H1 (cell line): Measurements from ENCODE around the gene BORCS6. TPM values are rescaled to one million over a fixed set of nuclear protein-coding genes. Genes with fewer than 3 reads are reported as not detected.

Experiments
- CTCF ChIA-PET: fragments of 300-600 bp; sonication (Branson Sonifier 250); formaldehyde crosslinking; loops from one replicate; lab custom pipeline; 2021; ENCODE audit not compliant: partially characterized antibody; lab: Charles Lee
- POLR2A ChIA-PET: fragments of 300-600 bp; sonication (Branson Sonifier 250); formaldehyde crosslinking; loops from one replicate; lab custom pipeline; 2021; ENCODE audit warnings: inconsistent platforms; ENCODE audit not compliant: partially characterized antibody; lab: Charles Lee
- DNase-seq, 2 experiments: peaks; one replicate each; pipeline versions ENCODE4 v3.0.0 to v3.0.0-alpha.2; 2010 to 2022; ENCODE audit warnings: low spot score in 2 of 2, low read depth in 1 of 2, mixed read lengths in 1 of 2
- FAIRE-seq: peaks from 2 replicates; lab custom pipeline; 2011; peaks lifted over from hg19 to GRCh38; lab: Jason Lieb, UNC
- H2AFZ ChIP-seq: 2 replicates; pipeline ENCODE4 v1.8.1; 2012; ENCODE audit warnings: low read length, inconsistent platforms
- H2AK5ac ChIP-seq: 2 replicates; pipeline ENCODE4 v1.6.1; 2013; ENCODE audit warnings: low read depth, low read length
- H2BK120ac ChIP-seq: replicated peaks from 2 replicates; pipeline ENCODE3; 2013; ENCODE audit warnings: low read depth, low read length, inconsistent platforms
- H2BK12ac ChIP-seq: 2 replicates; pipeline ENCODE4 v1.6.1; 2013; ENCODE audit warnings: low read depth, low read length
- H2BK15ac ChIP-seq: 2 replicates; pipeline ENCODE4 v1.6.1; 2013; ENCODE audit warnings: low read length
- H2BK20ac ChIP-seq: 2 replicates; pipeline ENCODE4 v1.6.1; 2013; ENCODE audit warnings: low read length
- H2BK5ac ChIP-seq: 2 replicates; pipeline ENCODE4 v1.6.1; 2013; ENCODE audit warnings: low read depth, low read length
- H3K14ac ChIP-seq: 2 replicates; pipeline ENCODE4 v1.6.1; 2013; ENCODE audit warnings: inconsistent platforms; ENCODE audit not compliant: insufficient read length
- H3K18ac ChIP-seq: 2 replicates; pipeline ENCODE4 v1.6.1; 2013; ENCODE audit warnings: low read length; ENCODE audit errors: extremely low read depth
- H3K23ac ChIP-seq: 2 replicates; pipeline ENCODE4 v1.6.1; 2013; ENCODE audit warnings: inconsistent platforms; ENCODE audit not compliant: insufficient read length
- H3K23me2 ChIP-seq: 2 replicates; pipeline ENCODE4 v1.6.1; 2013; ENCODE audit warnings: low read depth, low read length
- H3K27ac ChIP-seq: 2 replicates; pipeline ENCODE4 v1.6.1; 2011; ENCODE audit warnings: low read depth, low read length, inconsistent platforms
- H3K27me3 ChIP-seq, 4 experiments: replicated peaks in 1 of 4; 1 replicate in 1 of 4; 2 replicates in 3 of 4; pipeline versions ENCODE4 v1.6.1 to v1.8.1; 2011 to 2013; ENCODE audit warnings: low read length in 3 of 4, mild to moderate bottlenecking in 3 of 4, inconsistent platforms in 2 of 4, mixed read lengths in 2 of 4, moderate library complexity in 1 of 4; ENCODE audit not compliant: control insufficient read depth in 3 of 4, insufficient read depth in 3 of 4; ENCODE audit errors: extremely low read depth in 1 of 4
- H3K36me3 ChIP-seq, 4 experiments: 2 replicates each; pipeline versions ENCODE4 v1.6.1 to v1.8.1; 2011 to 2013; ENCODE audit warnings: mild to moderate bottlenecking in 4 of 4, low read length in 3 of 4, moderate library complexity in 2 of 4, control low read depth in 1 of 4, inconsistent platforms in 1 of 4; ENCODE audit not compliant: insufficient read depth in 4 of 4, control insufficient read depth in 2 of 4
- H3K4ac ChIP-seq: replicated peaks from 2 replicates; pipeline ENCODE3; 2013; ENCODE audit warnings: low read length, low read depth, mixed read lengths, inconsistent platforms; ENCODE audit not compliant: insufficient read length
- H3K4me1 ChIP-seq, 4 experiments: replicated peaks in 1 of 4; 1 replicate in 1 of 4; 2 replicates in 3 of 4; pipeline versions ENCODE4 v1.6.1 to v1.8.1; 2011 to 2013; ENCODE audit warnings: low read length in 3 of 4, inconsistent platforms in 2 of 4, mixed read lengths in 1 of 4; ENCODE audit not compliant: insufficient read depth in 4 of 4, control insufficient read depth in 3 of 4
- H3K4me2 ChIP-seq, 2 experiments: 2 replicates each; pipeline versions ENCODE4 v1.6.1 to v1.8.1; 2011 to 2013; ENCODE audit warnings: low read depth in 2 of 2, low read length in 2 of 2, control low read depth in 1 of 2, inconsistent platforms in 1 of 2, mild to moderate bottlenecking in 1 of 2; ENCODE audit not compliant: insufficient read depth in 1 of 2
- H3K4me3 ChIP-seq, 4 experiments: fragments of 200-600, 300-600 bp in 1 of 4; sonication (generic), shearing (Covaris generic), sonication (Bioruptor Twin) in 1 of 4; 2 replicates each; pipeline versions ENCODE4 v1.5.1 to v1.8.1; 2011 to 2016; ENCODE audit warnings: low read length in 4 of 4, low read depth in 3 of 4, control low read depth in 2 of 4, inconsistent platforms in 2 of 4, mild to moderate bottlenecking in 2 of 4, mixed read lengths in 1 of 4, moderate library complexity in 1 of 4; ENCODE audit not compliant: insufficient read depth in 2 of 4; ENCODE audit errors: extremely low read depth in 1 of 4
- H3K56ac ChIP-seq: replicated peaks from 2 replicates; pipeline ENCODE3; 2013; ENCODE audit warnings: low read depth, mild to moderate bottlenecking, mixed read lengths, low read length, inconsistent platforms; ENCODE audit not compliant: insufficient read length
- H3K79me1 ChIP-seq: 2 replicates; pipeline ENCODE4 v1.6.1; 2013; ENCODE audit warnings: low read depth, low read length, control low read depth
- H3K79me2 ChIP-seq, 2 experiments: 2 replicates each; pipeline versions ENCODE4 v1.6.1 to v1.8.1; 2012 to 2013; ENCODE audit warnings: low read length in 2 of 2, mild to moderate bottlenecking in 2 of 2, inconsistent platforms in 1 of 2; ENCODE audit not compliant: insufficient read depth in 2 of 2, control insufficient read depth in 1 of 2
- H3K9ac ChIP-seq, 4 experiments: replicated peaks in 1 of 4; 1 replicate in 1 of 4; 2 replicates in 3 of 4; pipeline versions ENCODE4 v1.6.1 to v1.8.1; 2011 to 2013; ENCODE audit warnings: low read depth in 3 of 4, low read length in 3 of 4, control low read depth in 2 of 4, mild to moderate bottlenecking in 2 of 4, moderate library complexity in 2 of 4, inconsistent platforms in 1 of 4; ENCODE audit errors: extremely low read depth in 1 of 4
- H3K9me3 ChIP-seq, 2 experiments: 2 replicates each; pipeline versions ENCODE4 v1.6.1 to v1.8.1; 2012 to 2013; ENCODE audit warnings: mild to moderate bottlenecking in 2 of 2, moderate library complexity in 2 of 2, control low read depth in 1 of 2, inconsistent platforms in 1 of 2, low read depth in 1 of 2, low read length in 1 of 2, mixed read lengths in 1 of 2; ENCODE audit not compliant: insufficient read depth in 2 of 2
- H4K20me1 ChIP-seq, 2 experiments: replicated peaks in 1 of 2; 2 replicates each; pipeline versions ENCODE3 to v1.8.1; 2011 to 2013; ENCODE audit warnings: inconsistent platforms in 2 of 2, low read length in 2 of 2, mild to moderate bottlenecking in 1 of 2; ENCODE audit not compliant: insufficient read depth in 2 of 2, control insufficient read depth in 1 of 2
- H4K5ac ChIP-seq: 2 replicates; pipeline ENCODE4 v1.6.1; 2013; ENCODE audit warnings: low read length, low read depth, mixed read lengths, inconsistent platforms; ENCODE audit not compliant: insufficient read length
- H4K8ac ChIP-seq: 2 replicates; pipeline ENCODE4 v1.8.0; 2013; ENCODE audit warnings: mild to moderate bottlenecking, moderate library complexity, low read length, inconsistent platforms; ENCODE audit not compliant: insufficient read depth; ENCODE audit errors: extremely low read depth
- H4K91ac ChIP-seq: replicated peaks from 2 replicates; pipeline ENCODE3; 2013; ENCODE audit warnings: low read length, mixed read lengths, inconsistent platforms; ENCODE audit not compliant: insufficient read length
- BACH1 ChIP-seq: IDR thresholded peaks from 2 replicates; pipeline ENCODE4 v1.6.1; 2012; ENCODE audit warnings: low read length, improper control_type of control experiment
- CEBPB ChIP-seq: IDR thresholded peaks from 2 replicates; pipeline ENCODE4 v1.6.1; 2012; ENCODE audit warnings: low read depth, low read length
- E2F6 ChIP-seq: IDR thresholded peaks from 2 replicates; pipeline ENCODE4 v1.6.1; 2012; ENCODE audit warnings: inconsistent platforms
- MAX ChIP-seq: IDR thresholded peaks from 2 replicates; pipeline ENCODE4 v1.6.1; 2012; ENCODE audit warnings: inconsistent platforms
- RAD21 ChIP-seq, 2 experiments: IDR thresholded peaks in 1 of 2; conservative IDR thresholded peaks in 1 of 2; 2 replicates each; pipeline ENCODE4 v1.6.1; 2011; ENCODE audit warnings: low read depth in 2 of 2, low read length in 2 of 2, improper control_type of control experiment in 1 of 2, inconsistent platforms in 1 of 2, mild to moderate bottlenecking in 1 of 2, moderate library complexity in 1 of 2
- USF2 ChIP-seq: IDR thresholded peaks from 2 replicates; pipeline ENCODE4 v1.6.1; 2011; ENCODE audit warnings: low read length, improper control_type of control experiment
- YY1 ChIP-seq: IDR thresholded peaks from 2 replicates; pipeline ENCODE4 v1.6.1; 2011; ENCODE audit warnings: low read depth, mild to moderate bottlenecking, low read length
- WGBS, 2 experiments: shearing (Covaris generic) in 1 of 2; methylation state at CpG; one replicate each; pipeline versions ENCODE4 v1.1.6 to v1.1.7; 2013 to 2015; ENCODE audit warnings: low lambda C conversion rate in 2 of 2, mixed read lengths in 2 of 2, inconsistent platforms in 1 of 2, low coverage in 1 of 2, missing lambda C conversion rate in 1 of 2; ENCODE audit not compliant: insufficient replicate concordance in 2 of 2, insufficient coverage in 1 of 2, insufficient read length in 1 of 2; ENCODE audit errors: extremely low coverage in 1 of 2, missing lambda C conversion rate in 1 of 2; 5-methylcytosine and 5-hydroxymethylcytosine counted together
- polyA plus RNA-seq, 7 experiments: library from polyadenylated mRNA; depleted of rRNA in 3 of 7; stranded (reverse) in 5 of 7; unstranded in 2 of 7; fragments of >200 nt in 5 of 7; fragments of 200-250 nt in 2 of 7; gene quantifications; 1 replicate in 5 of 7; 2 replicates in 1 of 7; 4 replicates in 1 of 7; pipeline versions ENCODE4 v1.2.1 to v1.2.3, GENCODE V29; 2011 to 2013; ENCODE audit warnings: missing spikeins in 2 of 7, mixed read lengths in 2 of 7
- total RNA-seq: library from RNA; stranded (reverse); fragmentation: NEBNext Ultra II Directional; extraction: Animal tissue kit (Norgen Biotek cat#: 25700); gene quantifications from 2 replicates; pipeline ENCODE4 v1.2.1, GENCODE V29; 2021

The BORCS6 gene
- total and polyA plus RNA-seq, 2 of the 8 experiments (the other 6 are each of a cell fraction or from before 2014, with no cell fraction given) = 3.3 to 3.6 TPM

- Histone ChIP-seq H3K56ac (no peak overlapping the region), H3K27me3 (peaks cover 0 to 7% (median 2%) of the 10 kb centered on the region in 4 experiments; a peak in 4 of 7 replicates), H2AK5ac (no peak overlapping the region), H2BK20ac (no peak overlapping the region), H4K5ac (no peak overlapping the region), H2AFZ (no peak overlapping the region), H2BK120ac (no peak overlapping the region), H3K79me1 (no peaks in the 10 kb centered on the region), H2BK5ac (no peak overlapping the region), H3K18ac (no peak overlapping the region), H4K8ac (no peak overlapping the region), H2BK15ac (no peak overlapping the region), H3K4me1 (peaks cover 0 to 5% (median 3%) of the 10 kb centered on the region in 4 experiments; a peak in 2 of 7 replicates), H3K36me3 (peaks cover 3 to 23% (median 18%) of the 10 kb centered on the region in 4 experiments), H3K9me3 (no peaks in the 10 kb centered on the region), H3K23me2 (peaks cover 9% of the 10 kb centered on the region), H4K20me1 (peaks cover 0 to 10% of the 10 kb centered on the region in 2 experiments), H3K4me3 (no peak overlapping the region), H3K4ac (no peak overlapping the region), H3K79me2 (no peaks in the 10 kb centered on the region), H3K4me2 (no peak overlapping the region), H3K23ac (no peak overlapping the region), H2BK12ac (no peak overlapping the region), H3K14ac (no peak overlapping the region), H3K27ac (no peak overlapping the region), H4K91ac (no peak overlapping the region), H3K9ac (no peak overlapping the region)
- POLR2A ChIA-PET = interaction anchor here (1.1 to 10.3 kb wide), 6 partner anchors 8 to 86 kb away, joined by 3 to 76 read pairs (median 22); partner anchors contain the start of gene PER1
- DNase-seq (no peak), FAIRE-seq (no peak)
- CTCF ChIA-PET = interaction anchor here (0.9 to 14.1 kb wide), 8 partner anchors 9 to 109 kb away, joined by 3 to 133 read pairs (median 5); partner anchors contain the start of genes PFAS and VAMP2
- 98% methylated on average over 7 of the region's 7 CpGs; no CpG with 5 or more reads in 1 of the 2 experiments for WGBS, 2 experiments
- TF ChIP-seq BACH1 (no peak), CEBPB (no peak), YY1 (no peak), RAD21 (IDR thresholded peaks at IDR 0.05 in 1 of 2, conservative IDR thresholded peaks at IDR 0.05 in 1 of 2; ENCODE audit: low read depth in 2 of 2, low read length in 2 of 2) (no peak), USF2 (no peak), E2F6 (no peak), MAX (no peak)
These were observed 48.9 kb downstream of the BORCS6 start for GRCh38 chr17:8141045-8141444.
